C1 segment of cervical spinal cord (tissue), 14 donors: Measurements from ENCODE around the gene CEMP1.

Experiments
- DNase-seq, 14 donors: peaks; one replicate each; lab custom pipeline; 2025; lab: John Stamatoyannopoulos, UW

The CEMP1 gene

GRCh38 chr16:2501946-2502895 lies 29.0 kb downstream of the CEMP1 start:
- DNase-seq: no peak

GRCh38 chr16:2500918-2501750 lies 30.1 kb downstream of the CEMP1 start:
- peak in 13 of 14 donors; percentile 53 to 96 (median 82) for DNase-seq

GRCh38 chr16:2500430-2500917 lies 30.7 kb downstream of the CEMP1 start:
- no peak for DNase-seq

GRCh38 chr16:2499890-2500429 lies 31.2 kb downstream of the CEMP1 start:
- no peak for DNase-seq

GRCh38 chr16:2499454-2499853 lies 31.8 kb downstream of the CEMP1 start:
- DNase-seq: no peak

GRCh38 chr16:2498531-2499253 lies 32.5 kb downstream of the CEMP1 start:
- peak in 1 of 14 donors; percentile 38 for DNase-seq

- DNase-seq: no peak
Observed at GRCh38 chr16:2497695-2498484, 33.3 kb downstream of the CEMP1 start.

- DNase-seq: peak in 1 of 14 donors; percentile 30
Observed at GRCh38 chr16:2497116-2497630, 34.0 kb downstream of the CEMP1 start.

GRCh38 chr16:2496223-2497115 lies 34.7 kb downstream of the CEMP1 start:
- no peak for DNase-seq

- DNase-seq: no peak
Observed at GRCh38 chr16:2495041-2495440, 36.2 kb downstream of the CEMP1 start.

GRCh38 chr16:2494616-2495015 lies 36.6 kb downstream of the CEMP1 start:
- no peak for DNase-seq

GRCh38 chr16:2493605-2494004 lies 37.6 kb downstream of the CEMP1 start:
- DNase-seq: no peak

GRCh38 chr16:2492292-2492691 lies 38.9 kb downstream of the CEMP1 start:
- DNase-seq: no peak

GRCh38 chr16:2490190-2491105 lies 40.8 kb downstream of the CEMP1 start:
- peak in 1 of 14 donors; percentile 69 for DNase-seq

- no peak for DNase-seq
Observed at GRCh38 chr16:2489581-2489980, 41.6 kb downstream of the CEMP1 start.

GRCh38 chr16:2487903-2488531 lies 43.2 kb downstream of the CEMP1 start:
- DNase-seq: no peak

GRCh38 chr16:2487517-2487842 lies 43.7 kb downstream of the CEMP1 start:
- DNase-seq: no peak
